HG02623 (cell line): ENCODE data around the gene PTPN3.
A peak's percentile ranks its signal among the peaks of the same experiment; 100 is the strongest.
"Not testable (repeated sequence)": the region's sequence is repeated elsewhere in the genome, so short reads cannot be mapped to it uniquely, and the experiment has no call there.

Experiments used
- ATAC-seq: cut with Tn5 transposase; IDR thresholded peaks from one replicate; pipeline ENCODE4 v1.9.1; 2021; ENCODE audit warnings: moderate library complexity; ENCODE audit not compliant: unreplicated experiment

PTPN3 gene, protein sequence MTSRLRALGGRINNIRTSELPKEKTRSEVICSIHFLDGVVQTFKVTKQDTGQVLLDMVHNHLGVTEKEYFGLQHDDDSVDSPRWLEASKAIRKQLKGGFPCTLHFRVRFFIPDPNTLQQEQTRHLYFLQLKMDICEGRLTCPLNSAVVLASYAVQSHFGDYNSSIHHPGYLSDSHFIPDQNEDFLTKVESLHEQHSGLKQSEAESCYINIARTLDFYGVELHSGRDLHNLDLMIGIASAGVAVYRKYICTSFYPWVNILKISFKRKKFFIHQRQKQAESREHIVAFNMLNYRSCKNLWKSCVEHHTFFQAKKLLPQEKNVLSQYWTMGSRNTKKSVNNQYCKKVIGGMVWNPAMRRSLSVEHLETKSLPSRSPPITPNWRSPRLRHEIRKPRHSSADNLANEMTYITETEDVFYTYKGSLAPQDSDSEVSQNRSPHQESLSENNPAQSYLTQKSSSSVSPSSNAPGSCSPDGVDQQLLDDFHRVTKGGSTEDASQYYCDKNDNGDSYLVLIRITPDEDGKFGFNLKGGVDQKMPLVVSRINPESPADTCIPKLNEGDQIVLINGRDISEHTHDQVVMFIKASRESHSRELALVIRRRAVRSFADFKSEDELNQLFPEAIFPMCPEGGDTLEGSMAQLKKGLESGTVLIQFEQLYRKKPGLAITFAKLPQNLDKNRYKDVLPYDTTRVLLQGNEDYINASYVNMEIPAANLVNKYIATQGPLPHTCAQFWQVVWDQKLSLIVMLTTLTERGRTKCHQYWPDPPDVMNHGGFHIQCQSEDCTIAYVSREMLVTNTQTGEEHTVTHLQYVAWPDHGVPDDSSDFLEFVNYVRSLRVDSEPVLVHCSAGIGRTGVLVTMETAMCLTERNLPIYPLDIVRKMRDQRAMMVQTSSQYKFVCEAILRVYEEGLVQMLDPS

DNA sequence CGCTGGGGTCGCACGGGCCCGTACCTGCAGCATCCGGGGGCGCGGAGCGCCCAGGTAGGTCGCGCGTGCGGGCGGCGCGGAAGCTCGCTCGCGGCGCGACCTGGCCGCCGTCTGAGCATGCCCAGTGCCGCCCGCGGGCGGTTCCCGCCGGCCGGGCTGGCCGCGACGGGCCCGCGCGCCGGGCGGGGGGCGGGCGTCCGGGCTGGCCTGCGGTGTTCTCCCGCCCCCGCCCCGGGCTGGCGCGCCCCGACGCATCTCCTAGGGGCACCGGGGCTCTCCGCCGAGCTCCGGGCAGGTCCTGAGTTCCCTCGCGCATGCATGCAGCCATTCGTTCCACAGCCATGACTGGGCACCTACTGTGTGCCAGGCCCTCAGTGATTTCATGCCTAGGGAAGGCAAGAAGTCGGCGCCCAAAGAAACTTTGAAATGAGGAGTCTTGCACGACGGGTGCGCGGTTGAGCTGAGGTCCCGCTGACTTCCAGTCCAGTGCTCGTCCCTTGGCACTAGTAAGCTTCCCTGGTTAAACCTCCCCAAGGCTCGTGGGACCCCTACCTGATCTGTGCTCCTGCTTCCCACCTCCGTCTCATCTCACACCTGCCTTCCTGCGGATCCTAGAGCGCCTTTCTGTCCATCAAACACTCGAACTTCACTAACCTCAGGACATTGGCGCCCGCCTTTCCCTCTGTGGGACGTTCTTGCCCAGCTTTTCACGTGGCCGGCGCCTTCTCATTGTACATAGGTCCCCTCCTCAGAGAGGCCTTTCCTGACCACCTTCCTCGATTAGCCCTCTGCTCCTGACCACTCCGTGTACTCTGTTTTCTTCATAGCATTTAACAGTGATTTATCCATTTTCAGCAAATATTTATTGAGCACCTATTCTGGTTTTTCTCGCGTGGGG, at the start of gene PTPN3:
Gene PTPN3, minus strand, starts transcription at position 113 of the 898 bp plus-strand sequence. CDS start 34,873 bp downstream, outside the sequence.
- ATAC-seq: no peak

DNA sequence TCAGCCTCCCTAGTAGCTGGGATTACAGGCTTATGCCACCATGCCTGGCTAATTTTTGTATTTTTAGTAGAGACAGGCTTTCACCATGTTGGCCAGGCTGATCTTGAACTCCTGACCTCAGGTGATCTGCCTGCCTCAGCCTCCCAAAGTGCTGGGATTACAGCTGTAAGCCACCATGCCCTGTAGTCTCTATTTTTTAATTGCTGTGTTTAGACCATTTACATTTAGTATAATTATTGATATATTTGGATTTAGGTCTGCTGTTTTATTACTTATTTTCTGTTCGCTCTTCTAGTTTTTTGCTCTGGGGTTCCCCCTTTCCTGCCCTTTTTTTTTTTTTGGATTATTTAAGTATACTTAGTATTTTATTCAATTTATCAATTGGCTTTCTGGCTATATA, 46.8 kb upstream of the PTPN3 start:
- ATAC-seq: not testable (repeated sequence)

DNA sequence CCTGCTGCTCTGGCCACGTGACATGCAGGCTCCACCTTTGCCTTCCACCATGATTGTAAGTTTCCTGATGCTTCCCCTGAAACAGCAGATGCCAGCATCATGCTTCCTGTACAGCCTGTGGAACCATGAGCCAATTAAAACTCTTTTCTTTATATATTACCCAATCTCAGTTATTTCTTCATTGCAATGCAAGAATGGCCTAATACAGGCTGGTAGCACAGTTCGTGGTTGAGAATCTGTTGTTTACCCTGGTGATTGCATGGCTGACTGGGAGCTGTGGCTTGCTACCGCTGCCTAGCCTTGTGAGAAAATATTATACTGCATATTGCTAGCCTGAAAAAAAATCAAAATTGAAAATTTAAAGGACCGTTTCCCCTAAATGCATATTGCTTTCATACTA, 44.8 kb upstream of the PTPN3 start:
- ATAC-seq: no peak

DNA sequence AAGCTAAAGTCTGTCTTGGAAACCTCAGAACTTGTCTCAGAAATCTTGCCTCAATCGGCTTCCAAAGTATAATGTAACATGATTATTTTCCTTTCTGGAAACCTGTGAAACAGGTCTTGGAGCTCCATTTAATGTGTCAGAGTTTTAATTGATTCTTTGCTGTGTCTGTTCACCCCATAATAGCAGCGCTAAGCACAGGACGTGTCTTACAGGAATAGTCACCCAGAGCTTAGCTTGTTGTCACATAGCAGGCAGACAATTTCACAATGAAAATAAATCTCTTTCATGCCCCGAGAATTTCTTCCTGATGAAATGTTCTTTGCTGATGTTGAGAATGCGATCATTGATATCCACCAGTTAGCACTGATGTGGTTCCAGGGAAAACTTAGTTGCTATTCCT, 40.2 kb upstream of the PTPN3 start:
- ATAC-seq: no peak

DNA sequence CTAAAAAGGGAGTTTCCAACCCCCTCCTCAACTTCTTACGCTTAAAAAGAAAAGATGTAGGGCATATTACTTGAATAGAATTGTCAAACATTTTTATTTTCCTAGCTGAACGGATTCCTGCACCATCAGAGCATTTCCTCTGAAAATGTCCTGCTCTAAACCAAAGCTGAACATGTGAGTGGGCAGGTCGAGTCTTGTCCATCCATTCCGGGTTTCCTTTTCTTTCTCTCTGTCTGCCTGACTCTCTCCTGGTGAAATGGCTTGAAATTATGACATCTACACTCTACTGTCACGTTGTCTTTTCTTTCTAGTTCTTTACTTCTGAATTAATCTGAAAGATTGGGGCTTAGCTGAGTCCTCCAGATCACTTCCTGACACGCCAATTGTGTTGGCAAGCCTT, 39.2 kb upstream of the PTPN3 start:
- ATAC-seq: no peak

DNA sequence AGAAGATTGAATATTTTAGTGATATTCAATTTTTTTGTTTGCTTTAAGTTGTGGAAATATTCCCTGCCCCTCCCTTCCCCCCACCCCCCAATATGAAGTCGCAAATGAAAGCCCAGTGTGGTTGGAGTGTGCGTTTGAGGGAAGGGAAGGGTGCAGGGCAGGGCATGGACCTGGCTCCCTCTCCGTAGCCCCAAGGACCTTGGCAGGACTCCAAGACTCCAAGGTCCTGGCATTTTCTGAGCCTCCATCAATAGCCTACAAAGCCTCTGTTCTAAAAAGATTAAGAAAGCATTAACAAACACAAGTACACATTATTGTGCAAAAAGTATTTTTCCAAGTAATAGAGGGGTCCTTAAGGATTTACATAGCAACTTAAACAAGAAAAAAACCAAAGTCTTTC, 38.8 kb upstream of the PTPN3 start:
- ATAC-seq: no peak

DNA sequence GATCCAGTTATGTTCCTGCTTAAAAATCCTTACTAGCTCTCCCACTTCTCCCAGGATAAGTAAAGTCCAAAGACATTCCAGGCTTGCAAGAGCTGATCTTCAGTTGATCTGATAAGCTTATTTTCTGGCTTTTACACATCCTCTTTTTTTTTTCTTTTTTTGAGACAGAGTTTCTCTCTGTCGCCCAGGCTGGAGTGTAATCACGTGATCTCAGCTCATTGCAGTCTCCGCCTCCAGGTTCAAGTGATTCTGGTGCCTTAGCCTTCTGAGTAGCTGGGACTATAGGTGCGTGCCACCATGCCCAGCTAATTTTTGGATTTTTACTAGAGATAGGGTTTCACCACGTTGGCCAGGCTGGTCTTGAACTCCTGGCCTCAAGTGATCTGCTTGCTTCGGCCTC, 37.3 kb upstream of the PTPN3 start:
- no peak for ATAC-seq

DNA sequence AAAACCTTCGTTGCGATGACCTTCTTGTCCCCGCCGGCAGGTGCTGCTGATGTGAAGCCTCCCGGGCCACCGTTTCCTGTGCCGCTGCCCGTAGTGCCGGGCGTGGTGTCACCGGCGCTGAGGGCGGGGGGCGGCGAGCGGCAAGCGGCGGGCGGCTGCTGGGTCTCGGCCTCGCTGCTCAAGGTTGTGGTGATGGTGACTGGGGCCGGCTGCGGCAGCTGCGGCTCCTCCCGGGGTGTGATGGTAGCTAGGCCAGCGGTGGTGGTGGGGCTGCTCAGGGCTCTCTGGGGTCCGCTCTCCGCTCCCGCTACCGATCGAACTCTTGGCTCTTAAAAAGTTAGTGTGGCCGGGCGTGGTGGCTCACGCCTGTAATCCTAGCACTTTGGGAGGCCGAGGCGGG, 36.0 kb upstream of the PTPN3 start:
- no peak for ATAC-seq

DNA sequence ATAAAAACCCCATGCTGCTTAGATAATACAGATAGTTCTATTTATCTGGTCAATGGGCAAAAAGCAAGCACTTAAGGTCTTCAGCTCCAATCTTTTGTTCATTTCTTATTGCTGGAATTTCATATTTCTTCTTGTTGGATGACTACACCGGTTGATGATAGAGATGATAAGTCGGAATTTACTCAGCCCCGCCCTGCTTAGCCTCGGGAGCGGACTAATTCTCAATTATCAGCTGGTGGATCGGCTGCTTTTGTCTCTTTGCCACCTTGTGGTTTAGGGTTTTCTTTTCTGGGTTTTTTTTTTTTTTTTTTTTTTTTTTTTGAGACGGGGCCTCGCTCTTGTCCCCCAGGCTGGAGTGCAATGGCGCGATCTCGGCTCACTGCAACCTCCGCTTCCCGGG, 34.5 kb upstream of the PTPN3 start:
- ATAC-seq: not testable (repeated sequence)

DNA sequence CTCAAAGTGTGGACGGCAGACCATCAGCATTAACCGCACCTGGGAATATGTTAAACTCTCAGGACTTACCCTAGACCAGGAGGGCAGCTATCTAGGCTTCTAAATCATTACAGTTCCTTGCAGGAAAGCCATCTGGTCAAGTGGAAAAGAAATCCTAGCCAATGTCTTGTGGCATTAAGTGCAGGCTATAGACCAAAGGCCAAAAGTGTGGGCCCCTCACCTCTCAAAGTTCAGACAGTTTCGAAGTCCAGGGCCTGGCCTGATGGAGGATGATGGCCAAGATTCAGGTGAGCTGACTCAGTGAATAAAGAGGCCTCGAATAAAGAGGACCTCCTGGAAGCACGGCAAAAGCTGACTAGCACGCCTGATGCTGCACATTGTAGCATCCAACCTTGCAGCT, 24.0 kb upstream of the PTPN3 start:
- no peak for ATAC-seq

DNA sequence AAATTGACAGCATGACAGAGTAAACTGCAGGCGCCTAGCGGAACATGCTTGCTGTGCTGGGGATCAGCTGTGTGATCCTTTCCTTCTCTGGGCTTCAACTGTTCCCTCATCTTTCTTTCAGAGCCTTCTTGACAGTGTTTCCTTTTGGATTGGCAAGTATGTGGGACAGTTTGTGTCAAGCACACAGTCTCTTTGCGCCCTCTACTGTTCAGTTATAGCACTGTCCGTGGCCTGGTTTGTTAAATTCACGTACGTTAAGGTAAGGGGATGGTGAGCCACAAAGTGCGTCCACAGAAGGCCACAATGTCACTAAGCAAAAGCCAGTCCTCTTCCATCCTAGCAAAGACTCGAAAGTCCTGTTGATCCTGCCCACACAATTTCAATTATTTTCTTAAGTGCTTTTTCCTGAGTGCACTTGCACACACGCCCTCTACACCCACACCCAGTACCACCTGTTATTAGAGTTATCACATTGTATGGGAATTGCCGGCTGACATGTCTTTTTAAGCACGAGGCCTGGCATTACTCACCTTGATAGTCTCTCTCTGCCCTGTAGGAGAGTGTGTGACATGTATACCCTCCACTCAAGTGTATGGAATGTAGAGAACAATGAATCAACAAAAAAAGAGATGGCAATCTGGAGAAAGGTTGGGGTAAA, 22.5 kb upstream of the PTPN3 start:
- peak; percentile 82 for ATAC-seq

DNA sequence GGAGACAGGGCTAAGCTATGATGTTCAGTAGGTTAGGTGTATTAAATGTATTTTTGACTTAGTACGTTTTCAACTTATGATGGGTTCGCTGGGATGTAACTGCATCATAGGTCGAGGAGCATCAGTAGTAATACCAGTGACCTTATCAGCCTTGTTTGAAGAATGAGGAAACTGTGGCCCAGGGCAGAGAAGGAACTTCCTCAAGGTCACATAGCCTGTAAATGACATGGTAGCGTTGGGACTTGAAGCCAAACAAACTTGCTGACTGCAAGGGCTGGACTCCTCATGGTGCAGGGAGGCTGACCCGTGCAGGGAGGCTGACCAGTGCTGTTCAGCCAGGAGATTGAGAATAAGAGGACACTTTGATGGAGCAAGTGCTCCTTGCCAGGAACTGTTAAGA, 21.3 kb upstream of the PTPN3 start:
- no peak for ATAC-seq

DNA sequence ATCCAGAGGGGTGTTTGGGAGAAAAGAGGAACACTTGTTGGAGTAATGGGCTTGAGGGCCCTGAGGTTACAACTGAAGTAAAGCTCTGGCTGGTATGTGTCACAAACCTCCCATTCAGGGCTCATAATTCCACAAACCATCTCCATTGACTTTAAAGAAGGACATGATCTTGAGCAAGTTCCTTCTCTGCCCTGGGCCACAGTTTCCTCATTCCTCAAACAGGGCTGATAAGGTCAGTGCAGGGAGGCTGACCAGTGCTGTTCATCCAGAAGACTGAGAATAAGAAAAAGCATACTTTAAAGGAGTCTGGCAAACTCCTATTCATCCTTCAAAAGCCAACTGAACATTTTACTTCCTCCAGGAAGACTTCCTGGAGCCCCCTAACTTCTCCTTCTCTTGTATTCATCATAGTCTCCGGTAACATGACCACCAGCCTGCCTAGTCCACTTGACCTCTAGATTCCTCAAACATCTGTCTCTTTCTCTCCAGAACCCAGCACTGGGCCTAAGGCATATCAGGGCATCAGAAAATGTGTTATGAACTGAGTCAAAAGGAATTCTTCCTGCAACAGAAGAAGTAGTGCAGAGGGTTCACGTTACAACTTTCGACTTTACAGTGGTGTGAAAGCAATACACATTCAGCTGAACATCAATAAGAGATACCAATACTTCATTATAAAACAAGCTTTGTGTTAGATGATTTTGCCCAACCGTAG, 20.7 kb upstream of the PTPN3 start:
- no peak for ATAC-seq

DNA sequence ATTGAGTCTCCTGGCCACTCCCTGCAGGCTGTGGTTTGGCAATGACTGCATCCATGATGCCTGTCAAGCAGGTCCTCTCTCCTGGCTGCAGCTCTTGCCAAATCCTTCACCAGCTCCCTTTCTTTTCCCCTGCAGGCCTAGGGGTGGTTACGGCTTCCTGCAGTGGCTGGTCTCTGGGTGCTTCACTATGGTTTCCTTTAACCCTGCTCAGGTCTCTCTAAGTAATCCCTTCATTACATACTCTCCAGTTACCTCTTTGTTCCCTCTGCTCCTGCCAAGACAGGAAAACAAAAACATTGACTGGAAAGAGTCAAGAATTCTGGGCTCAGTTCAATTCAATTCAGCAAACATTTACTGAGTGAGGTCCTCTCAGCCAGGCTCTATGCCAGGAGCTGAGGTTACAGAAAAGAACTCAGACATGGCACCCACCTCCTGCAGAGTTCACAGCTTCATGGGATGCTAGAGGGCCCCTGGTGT, 19.8 kb upstream of the PTPN3 start:
- ATAC-seq: no peak

DNA sequence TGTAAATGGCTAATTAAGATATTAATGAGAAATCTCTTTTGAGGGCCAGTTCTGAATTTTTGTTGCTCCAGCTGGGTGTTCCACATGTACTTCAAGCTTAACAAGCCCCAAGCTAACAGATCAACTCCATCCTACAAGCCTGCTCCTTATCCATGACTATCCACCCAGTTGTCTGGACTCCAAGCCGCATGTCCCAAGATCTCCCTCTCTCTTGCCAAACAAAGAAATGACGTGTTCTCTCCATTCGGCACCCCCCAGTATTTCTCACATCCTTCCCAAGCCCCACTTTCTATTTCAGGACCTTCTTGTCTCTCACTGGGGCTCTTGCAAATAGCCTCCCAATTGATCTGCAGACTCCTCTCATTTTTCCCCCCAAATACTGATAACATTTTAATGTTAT, 15.8 kb upstream of the PTPN3 start:
- ATAC-seq: no peak

DNA sequence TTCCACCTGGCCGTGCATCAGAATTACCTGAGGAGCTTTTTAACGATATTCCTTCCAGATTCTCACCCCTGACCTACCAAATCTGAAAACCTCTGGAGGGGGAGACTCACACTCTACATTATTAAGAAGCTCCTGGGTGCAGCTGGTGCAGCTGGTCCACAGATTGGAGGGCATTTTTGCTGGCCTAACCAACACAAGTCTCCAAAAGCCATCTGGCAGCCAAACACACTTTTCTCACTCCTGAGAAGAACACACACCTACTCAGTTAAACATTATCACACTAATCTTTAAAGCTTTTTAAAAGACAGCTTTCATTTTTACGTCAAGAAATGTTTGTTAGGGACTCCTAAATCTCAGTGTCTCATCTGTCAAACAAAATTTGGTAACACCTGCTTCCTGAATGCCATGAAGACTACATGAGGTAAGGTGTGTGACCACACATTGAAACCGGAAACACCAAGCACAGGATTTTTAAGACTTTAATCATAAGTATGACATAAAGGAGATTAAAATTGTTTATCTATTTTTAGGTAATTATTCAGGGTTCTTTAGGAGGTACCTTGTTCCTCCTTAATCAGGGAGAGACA, 14.2 kb upstream of the PTPN3 start:
- ATAC-seq: no peak

DNA sequence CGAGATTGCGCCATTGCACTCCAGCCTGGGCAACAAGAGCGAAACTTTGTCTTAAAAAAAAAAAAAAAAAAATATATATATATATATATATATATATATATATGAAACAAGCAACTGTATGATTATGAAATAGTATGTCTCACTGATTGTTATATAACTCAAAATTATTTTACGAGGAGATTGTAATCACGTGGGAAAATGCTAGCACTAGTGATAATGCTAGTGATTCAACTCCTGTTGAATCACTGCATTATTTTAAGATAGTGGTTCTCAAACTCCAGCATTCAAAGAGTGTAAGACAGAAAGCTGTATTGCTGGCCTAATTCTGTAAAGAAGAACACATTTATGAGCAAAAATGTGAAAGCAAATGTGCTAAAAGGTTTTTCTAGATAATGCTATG, 12.4 kb upstream of the PTPN3 start:
- ATAC-seq: no peak

DNA sequence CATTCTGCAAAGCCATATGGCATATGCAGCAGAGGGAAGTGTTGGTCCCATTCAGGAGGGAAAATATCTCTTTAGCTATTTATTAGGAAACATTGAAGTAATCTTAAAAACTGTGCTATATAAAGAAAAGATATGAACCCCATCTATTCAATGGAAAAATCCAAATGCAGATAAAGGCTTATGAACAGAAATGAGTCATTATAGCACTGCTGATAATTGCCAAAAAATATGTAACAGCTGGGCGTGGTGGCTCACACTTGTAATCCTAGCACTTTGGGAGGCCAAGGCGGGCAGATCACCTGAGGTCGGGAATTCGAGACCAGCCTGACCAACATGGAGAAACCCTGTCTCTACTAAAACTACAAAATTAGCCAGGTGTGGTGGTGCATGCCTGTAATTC, 11.9 kb upstream of the PTPN3 start:
- ATAC-seq: not testable (repeated sequence)

DNA sequence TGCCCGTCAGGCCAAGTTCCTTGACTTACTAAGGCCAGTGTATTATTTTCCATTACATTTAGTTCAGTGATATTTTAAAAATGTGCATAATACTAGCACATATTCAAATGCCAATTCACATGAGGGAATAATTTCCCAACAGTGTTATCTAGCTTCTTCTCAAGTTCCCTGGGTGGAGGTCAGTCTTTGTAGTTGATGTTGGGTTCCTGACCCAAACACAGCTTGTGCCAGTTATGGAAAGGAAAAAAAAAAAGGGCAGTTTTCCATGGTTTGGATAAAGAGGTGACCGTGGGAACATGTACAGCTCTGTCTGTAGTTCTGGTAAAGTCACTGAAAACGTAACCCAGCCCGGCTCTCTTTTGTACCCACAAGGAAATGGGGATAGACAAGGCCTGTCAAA, 11.5 kb upstream of the PTPN3 start:
- no peak for ATAC-seq
